Common myeloid progenitor, CD34-positive (primary cell): ENCODE measurements around the gene CCDC174.
A peak's percentile ranks its signal among the peaks of the same experiment; 100 is the strongest.

Experiments used
- CTCF ChIA-PET: fragments of 350-600 bp; sonication (Branson Sonifier 250); formaldehyde crosslinking; loops from one replicate; lab custom pipeline; 2021; ENCODE audit warnings: antibody characterized with exemption; lab: Charles Lee
- POLR2A ChIA-PET: fragments of 350-600 bp; sonication (Branson Sonifier 250); formaldehyde crosslinking; loops from one replicate; lab custom pipeline; 2021; ENCODE audit warnings: antibody characterized with exemption; lab: Charles Lee
- DNase-seq, 3 donors: peaks; one replicate each; pipeline versions ENCODE4 v3.0.0 to v3.0.0-alpha.2; 2013
- H3K27ac ChIP-seq, 2 experiments: 1 replicate in 1 of 2; 2 replicates in 1 of 2; pipeline ENCODE4 v1.7.0; 2013; ENCODE audit warnings: inconsistent platforms in 2 of 2, low read length in 2 of 2, mild to moderate bottlenecking in 2 of 2, low read depth in 1 of 2, moderate library complexity in 1 of 2; ENCODE audit not compliant: severe bottlenecking in 2 of 2, insufficient read depth in 1 of 2, poor library complexity in 1 of 2
- H3K27me3 ChIP-seq, 5 experiments: replicated peaks in 2 of 5; 1 replicate in 3 of 5; 2 replicates in 2 of 5; pipeline versions ENCODE4 v1.6.1 to v1.7.0; 2013; ENCODE audit warnings: low read length in 4 of 5, mild to moderate bottlenecking in 2 of 5, moderate library complexity in 2 of 5, inconsistent platforms in 1 of 5; ENCODE audit not compliant: insufficient read depth in 5 of 5, control insufficient read depth in 4 of 5
- H3K36me3 ChIP-seq, 4 experiments: 1 replicate in 2 of 4; 2 replicates in 2 of 4; pipeline versions ENCODE4 v1.6.1 to v1.7.0; 2013; ENCODE audit warnings: low read length in 3 of 4, control low read depth in 1 of 4, mild to moderate bottlenecking in 1 of 4; ENCODE audit not compliant: control insufficient read depth in 4 of 4, insufficient read depth in 4 of 4
- H3K4me1 ChIP-seq, 4 experiments: 1 replicate in 3 of 4; 2 replicates in 1 of 4; pipeline versions ENCODE4 v1.6.1 to v1.7.1; 2013; ENCODE audit warnings: low read length in 3 of 4, mild to moderate bottlenecking in 3 of 4, control low read depth in 1 of 4, inconsistent platforms in 1 of 4, moderate library complexity in 1 of 4; ENCODE audit not compliant: control insufficient read depth in 4 of 4, insufficient read depth in 4 of 4; ENCODE audit errors: control extremely low read depth in 1 of 4
- H3K4me3 ChIP-seq, 7 experiments: 1 replicate in 4 of 7; 2 replicates in 3 of 7; pipeline versions ENCODE4 v1.5.1 to v1.7.0; 2013; ENCODE audit warnings: mild to moderate bottlenecking in 7 of 7, low read length in 6 of 7, moderate library complexity in 6 of 7, inconsistent platforms in 2 of 7, low read depth in 2 of 7, control low read depth in 1 of 7; ENCODE audit not compliant: insufficient read depth in 4 of 7, control insufficient read depth in 1 of 7; ENCODE audit errors: extremely low read depth in 1 of 7
- H3K9me3 ChIP-seq, 5 experiments: 1 replicate in 4 of 5; 2 replicates in 1 of 5; pipeline versions ENCODE4 v1.6.1 to v1.7.1; 2013; ENCODE audit warnings: low read length in 4 of 5, mild to moderate bottlenecking in 2 of 5, inconsistent platforms in 1 of 5, low read depth in 1 of 5, moderate library complexity in 1 of 5; ENCODE audit not compliant: control insufficient read depth in 4 of 5, insufficient read depth in 2 of 5; ENCODE audit errors: control extremely low read depth in 1 of 5
- WGBS: methylation state at CpG from one replicate; pipeline ENCODE4 v1.1.5; 2013; ENCODE audit not compliant: insufficient coverage; 5-methylcytosine and 5-hydroxymethylcytosine counted together

Gene CCDC174

GRCh38 chr3:14616606-14617507 lies 34.7 kb upstream of the CCDC174 start:
- no peaks in the 10 kb centered on the region for H3K4me1 ChIP-seq
- CTCF ChIA-PET: interaction anchor here (1.0 to 1.4 kb wide), 4 partner anchors 9 to 73 kb away, joined by 3 to 4 read pairs (median 4); no protein-coding TSS in a partner anchor
- H3K27ac ChIP-seq: no peak overlapping the region
- POLR2A ChIA-PET: no interaction called here
- no peak overlapping the region for H3K4me3 ChIP-seq
- 80% methylated on average over 9 of the region's 10 CpGs for WGBS
- DNase-seq: peak in 1 of 3 donors; percentile 22
- peaks cover 11 to 70% (median 23%) of the 10 kb centered on the region in 5 experiments for H3K27me3 ChIP-seq
- H3K36me3 ChIP-seq: no peaks in the 10 kb centered on the region
- peaks cover 0 to 5% (median 0%) of the 10 kb centered on the region in 5 experiments for H3K9me3 ChIP-seq

GRCh38 chr3:14617508-14618023 lies 34.0 kb upstream of the CCDC174 start:
- H3K4me1 ChIP-seq: no peaks in the 10 kb centered on the region
- peaks cover 7 to 63% (median 21%) of the 10 kb centered on the region in 5 experiments for H3K27me3 ChIP-seq
- no peak overlapping the region for H3K4me3 ChIP-seq
- H3K27ac ChIP-seq: no peak overlapping the region
- ChIA-PET POLR2A (no interaction called here), CTCF (interaction anchor here (1.0 to 1.7 kb wide), 5 partner anchors 9 to 74 kb away, joined by 3 to 5 read pairs (median 4); no protein-coding TSS in a partner anchor)
- no peaks in the 10 kb centered on the region for H3K36me3 ChIP-seq
- H3K9me3 ChIP-seq: peaks cover 0 to 5% (median 0%) of the 10 kb centered on the region in 5 experiments
- 87% methylated on average over 5 of the region's 6 CpGs for WGBS
- DNase-seq: no peak

GRCh38 chr3:14619605-14620004 lies 32.0 kb upstream of the CCDC174 start:
- H3K27ac ChIP-seq: no peak overlapping the region
- CTCF ChIA-PET: interaction anchor here (0.6 to 1.7 kb wide), 3 partner anchors 12 to 14 kb away, joined by 3 to 5 read pairs (median 4); no protein-coding TSS in a partner anchor
- H3K36me3 ChIP-seq: no peaks in the 10 kb centered on the region
- 85% methylated on average over 2 of the region's 2 CpGs for WGBS
- H3K4me3 ChIP-seq: no peak overlapping the region
- DNase-seq: no peak
- H3K4me1 ChIP-seq: no peaks in the 10 kb centered on the region
- H3K9me3 ChIP-seq: peaks cover 0 to 5% (median 0%) of the 10 kb centered on the region in 5 experiments
- POLR2A ChIA-PET: interaction anchor here (0.6 kb wide), 1 partner anchor 28 kb away, joined by 7 read pairs; no protein-coding TSS in a partner anchor
- peaks cover 2 to 59% (median 27%) of the 10 kb centered on the region in 5 experiments for H3K27me3 ChIP-seq

GRCh38 chr3:14620512-14620911 lies 31.1 kb upstream of the CCDC174 start:
- Histone ChIP-seq H3K27me3 (peaks cover 0 to 52% (median 28%) of the 10 kb centered on the region in 5 experiments), H3K4me1 (no peaks in the 10 kb centered on the region), H3K36me3 (no peaks in the 10 kb centered on the region), H3K9me3 (peaks cover 0 to 5% (median 0%) of the 10 kb centered on the region in 5 experiments), H3K4me3 (no peak overlapping the region), H3K27ac (no peak overlapping the region)
- 76% methylated on average over 7 of the region's 7 CpGs for WGBS
- CTCF ChIA-PET: no interaction called here
- no peak for DNase-seq
- POLR2A ChIA-PET: no interaction called here

GRCh38 chr3:14621093-14621492 lies 30.5 kb upstream of the CCDC174 start:
- Histone ChIP-seq H3K4me3 (no peak overlapping the region), H3K4me1 (no peaks in the 10 kb centered on the region), H3K27me3 (peaks cover 0 to 46% (median 26%) of the 10 kb centered on the region in 5 experiments), H3K36me3 (no peaks in the 10 kb centered on the region), H3K9me3 (peaks cover 0 to 5% (median 0%) of the 10 kb centered on the region in 5 experiments), H3K27ac (no peak overlapping the region)
- 100% methylated on average over 3 of the region's 4 CpGs for WGBS
- no peak for DNase-seq
- ChIA-PET CTCF (no interaction called here), POLR2A (no interaction called here)

- Histone ChIP-seq H3K27me3 (peaks cover 0 to 35% (median 21%) of the 10 kb centered on the region in 5 experiments), H3K4me1 (no peaks in the 10 kb centered on the region), H3K9me3 (peaks cover 0 to 5% (median 0%) of the 10 kb centered on the region in 5 experiments), H3K4me3 (no peak overlapping the region), H3K27ac (no peak overlapping the region), H3K36me3 (no peaks in the 10 kb centered on the region)
- DNase-seq: no peak
- WGBS: 94% methylated on average over 4 of the region's 6 CpGs
- POLR2A ChIA-PET: no interaction called here
- CTCF ChIA-PET: interaction anchor here (1.2 to 1.6 kb wide), 2 partner anchors 11 to 113 kb away, joined by 3 to 7 read pairs; no protein-coding TSS in a partner anchor
Observed at GRCh38 chr3:14622368-14622767, 29.2 kb upstream of the CCDC174 start.
